22Rv1 (cell line): ENCODE data around the gene UGT1A4.

Source experiments
- ZFX ChIP-seq: fragments of 450-650 bp; IDR thresholded peaks from 2 replicates; pipeline ENCODE4 v1.6.1; 2017; ENCODE audit warnings: antibody characterized with exemption, borderline replicate concordance
- TF ChIP-seq, protein P1 (sequence below): fragments of 450-650 bp; IDR thresholded peaks from 2 replicates; pipeline ENCODE4 v1.5.1; 2017; ENCODE audit warnings: mild to moderate bottlenecking

DNA sequence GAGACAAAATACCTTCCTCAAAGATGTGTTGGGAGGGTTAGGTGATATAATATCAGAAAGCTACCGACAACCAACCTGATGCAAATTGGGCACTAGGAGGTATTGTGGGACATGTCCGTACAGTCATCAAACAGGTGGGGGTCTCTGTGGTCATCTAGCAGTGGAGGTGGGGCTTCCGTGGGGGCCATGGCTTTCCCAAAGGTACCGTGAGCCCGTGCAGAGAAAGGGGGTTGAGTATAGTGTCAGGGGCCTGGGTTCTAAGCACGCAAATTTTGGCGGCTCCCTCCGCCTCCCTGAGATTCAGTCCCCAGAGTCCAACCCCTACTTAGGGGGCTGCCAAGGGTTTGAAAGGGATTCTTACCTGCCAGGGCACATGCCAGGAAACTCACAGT, 103.2 kb downstream of the UGT1A4 start:
- TF ChIP-seq, protein P1, sequence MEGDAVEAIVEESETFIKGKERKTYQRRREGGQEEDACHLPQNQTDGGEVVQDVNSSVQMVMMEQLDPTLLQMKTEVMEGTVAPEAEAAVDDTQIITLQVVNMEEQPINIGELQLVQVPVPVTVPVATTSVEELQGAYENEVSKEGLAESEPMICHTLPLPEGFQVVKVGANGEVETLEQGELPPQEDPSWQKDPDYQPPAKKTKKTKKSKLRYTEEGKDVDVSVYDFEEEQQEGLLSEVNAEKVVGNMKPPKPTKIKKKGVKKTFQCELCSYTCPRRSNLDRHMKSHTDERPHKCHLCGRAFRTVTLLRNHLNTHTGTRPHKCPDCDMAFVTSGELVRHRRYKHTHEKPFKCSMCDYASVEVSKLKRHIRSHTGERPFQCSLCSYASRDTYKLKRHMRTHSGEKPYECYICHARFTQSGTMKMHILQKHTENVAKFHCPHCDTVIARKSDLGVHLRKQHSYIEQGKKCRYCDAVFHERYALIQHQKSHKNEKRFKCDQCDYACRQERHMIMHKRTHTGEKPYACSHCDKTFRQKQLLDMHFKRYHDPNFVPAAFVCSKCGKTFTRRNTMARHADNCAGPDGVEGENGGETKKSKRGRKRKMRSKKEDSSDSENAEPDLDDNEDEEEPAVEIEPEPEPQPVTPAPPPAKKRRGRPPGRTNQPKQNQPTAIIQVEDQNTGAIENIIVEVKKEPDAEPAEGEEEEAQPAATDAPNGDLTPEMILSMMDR, result no peak
- no peak for TF ChIP-seq ZFX
